Measurements from ENCODE around the gene FADS2. TPM values are rescaled to one million over a fixed set of nuclear protein-coding genes. Genes with fewer than 3 reads are reported as not detected.

Gene FADS2
- polyA plus RNA-seq, 1 donor from 2014 or later = 145 TPM

GRCh38 chr11:61833471-61833870 lies 5.4 kb downstream of the FADS2 start:
- H3K36me3 ChIP-seq (ENCODE audit: insufficient read depth, low read length) = no peaks in the 10 kb centered on the region
- H4K20me1 ChIP-seq (ENCODE audit: insufficient read depth) = peaks cover 8% of the 10 kb centered on the region
- H2AFZ ChIP-seq (ENCODE audit: low read depth, low read length) = no peak overlapping the region
- H3K4me3 ChIP-seq (ENCODE audit: low read length) = peak overlapping the region; percentile 7
- no peak overlapping the region for H3K4me2 ChIP-seq (ENCODE audit: low read length)
- H3K9ac ChIP-seq (ENCODE audit: low read length) = no peak overlapping the region
- no peaks in the 10 kb centered on the region for H3K27me3 ChIP-seq (ENCODE audit: insufficient read depth, low read depth, low read length)
- no peaks in the 10 kb centered on the region for H3K9me2 ChIP-seq (ENCODE audit: insufficient read depth, low read length)
- H3K79me2 ChIP-seq (replicated peaks; ENCODE audit: insufficient read depth, low read length) = peaks cover 92% of the 10 kb centered on the region
- no peak for TF ChIP-seq EP300 (conservative IDR thresholded peaks at IDR 0.05; ENCODE audit: poor library complexity, severe bottlenecking)
- no peak for TF ChIP-seq REST (IDR thresholded peaks at IDR 0.05; ENCODE audit: borderline replicate concordance)
- no peak for TF ChIP-seq SMC3 (conservative IDR thresholded peaks at IDR 0.05; ENCODE audit: poor library complexity)
- TF ChIP-seq TAF1 (IDR thresholded peaks at IDR 0.05; ENCODE audit: low read depth) = no peak
- no peak overlapping the region for H3K27ac ChIP-seq (ENCODE audit: low read length)
- H3K9me3 ChIP-seq (ENCODE audit: low read length) = no peaks in the 10 kb centered on the region
- H3F3A ChIP-seq (ENCODE audit: insufficient read depth, low read length, poor library complexity, severe bottlenecking) = no peaks in the 10 kb centered on the region

- H4K20me1 ChIP-seq (ENCODE audit: insufficient read depth) = peaks cover 8% of the 10 kb centered on the region
- no peak overlapping the region for H3K9ac ChIP-seq (ENCODE audit: low read length)
- no peaks in the 10 kb centered on the region for H3K36me3 ChIP-seq (ENCODE audit: insufficient read depth, low read length)
Measured at GRCh38 chr11:61833926-61834277, 5.8 kb downstream of the FADS2 start.

More at GRCh38 chr11:61833926-61834277, 5.8 kb downstream of the FADS2 start:
- peaks cover 88% of the 10 kb centered on the region for H3K79me2 ChIP-seq (replicated peaks; ENCODE audit: insufficient read depth, low read length)
- H3F3A ChIP-seq (ENCODE audit: insufficient read depth, low read length, poor library complexity, severe bottlenecking) = no peaks in the 10 kb centered on the region
- no peak overlapping the region for H3K27ac ChIP-seq (ENCODE audit: low read length)
- no peaks in the 10 kb centered on the region for H3K9me3 ChIP-seq (ENCODE audit: low read length)
- TF ChIP-seq TAF1 (IDR thresholded peaks at IDR 0.05; ENCODE audit: low read depth) (no peak), EZH2 (IDR thresholded peaks at IDR 0.05; ENCODE audit: borderline replicate concordance, insufficient read depth, low read length, poor library complexity, severe bottlenecking) (no peak), POLR2AphosphoS5 (IDR thresholded peaks at IDR 0.05) (no peak), SMC3 (conservative IDR thresholded peaks at IDR 0.05; ENCODE audit: poor library complexity) (no peak), EP300 (conservative IDR thresholded peaks at IDR 0.05; ENCODE audit: poor library complexity, severe bottlenecking) (no peak), CTCF (IDR thresholded peaks at IDR 0.05; ENCODE audit: poor library complexity, severe bottlenecking) (no peak), REST (IDR thresholded peaks at IDR 0.05; ENCODE audit: borderline replicate concordance) (no peak), MXI1 (conservative IDR thresholded peaks at IDR 0.05; ENCODE audit: poor library complexity, severe bottlenecking) (no peak), RAD21 (conservative IDR thresholded peaks at IDR 0.05) (no peak)
- no peaks in the 10 kb centered on the region for H3K27me3 ChIP-seq (ENCODE audit: insufficient read depth, low read depth, low read length)
- H3K4me2 ChIP-seq (ENCODE audit: low read length) = no peak overlapping the region
- no peaks in the 10 kb centered on the region for H3K9me2 ChIP-seq (ENCODE audit: insufficient read depth, low read length)
- H3K4me3 ChIP-seq (ENCODE audit: low read length) = peak overlapping the region; percentile 7
- H2AFZ ChIP-seq (ENCODE audit: low read depth, low read length) = no peak overlapping the region
